NCI-H526 treated with DMSO at 0.1 percent for 48 hours (cell line): ENCODE data around the gene TRMT1.
A peak's percentile ranks its signal among the peaks of the same experiment; 100 is the strongest.

Experiments used
- DNase-seq: peaks from one replicate; lab custom pipeline; 2025; lab: John Stamatoyannopoulos, UW

Gene TRMT1

DNA sequence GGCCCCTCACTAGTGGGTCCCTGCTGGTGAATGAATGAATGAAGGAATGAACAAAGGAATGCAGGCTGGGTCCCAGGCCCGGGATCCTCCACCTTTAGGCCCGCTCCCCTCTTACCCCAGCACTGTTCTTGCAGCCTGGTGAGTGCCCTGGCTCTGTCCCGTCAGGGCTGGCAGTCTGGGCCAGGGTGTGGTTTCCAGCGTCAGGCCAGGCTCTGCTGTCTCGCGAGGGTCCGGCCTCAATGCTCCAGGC is 14.2 kb downstream of the TRMT1 start:
- DNase-seq, result no peak

GRCh38 chr19:13101590-13102415 is 14.7 kb downstream of the TRMT1 start:
- DNase-seq, result no peak

- DNase-seq, result no peak
Measured at GRCh38 chr19:13100841-13101589, 15.5 kb downstream of the TRMT1 start.

GRCh38 chr19:13100031-13100588 is 16.4 kb downstream of the TRMT1 start:
- DNase-seq, result no peak

DNA sequence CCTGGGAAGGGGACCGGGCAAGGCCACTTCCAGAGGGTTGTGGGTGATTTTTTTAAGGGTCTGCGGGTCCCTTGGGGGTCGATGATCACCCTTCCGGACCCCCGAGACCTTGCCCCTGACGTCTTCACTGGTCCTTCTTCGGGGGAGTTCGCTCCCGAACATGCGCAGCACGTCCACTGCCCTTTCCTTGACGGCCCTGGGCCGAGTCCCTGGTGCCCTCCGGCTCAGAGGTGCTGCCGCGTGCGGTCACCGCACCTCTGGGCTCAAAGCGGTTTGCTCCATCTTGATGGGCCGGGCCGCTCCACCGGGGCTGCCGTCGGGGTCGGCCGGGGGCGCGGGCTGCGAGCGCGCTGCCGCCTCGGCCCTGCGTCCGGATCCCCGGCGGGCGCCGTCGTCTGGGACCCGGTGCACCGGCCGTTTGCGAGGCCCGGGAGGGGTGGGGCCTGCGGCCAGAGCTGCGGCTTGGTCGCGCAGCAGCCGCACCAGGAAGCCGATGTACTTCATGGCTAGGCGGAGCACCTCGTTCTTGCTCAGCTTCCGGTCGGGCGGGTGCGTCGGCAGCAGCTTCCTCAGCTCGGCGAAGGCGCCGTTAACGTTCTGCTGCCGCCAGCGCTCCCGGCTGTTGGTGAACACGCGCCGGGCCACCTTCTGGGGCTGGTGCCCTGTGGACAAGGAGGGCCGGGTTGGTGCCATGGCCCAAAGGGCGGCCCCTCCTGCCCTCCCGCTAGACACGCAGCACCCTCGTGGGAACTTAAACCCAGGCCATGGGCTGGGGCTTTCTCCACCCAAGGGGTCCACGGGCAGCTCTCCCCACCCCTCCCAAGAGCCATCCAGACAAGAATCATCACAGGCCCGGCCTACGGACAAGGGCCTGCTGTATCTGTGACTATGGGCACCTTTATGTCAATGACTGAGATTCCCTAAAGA is 17.2 kb downstream of the TRMT1 start:
- DNase-seq, result peak; percentile 18

DNA sequence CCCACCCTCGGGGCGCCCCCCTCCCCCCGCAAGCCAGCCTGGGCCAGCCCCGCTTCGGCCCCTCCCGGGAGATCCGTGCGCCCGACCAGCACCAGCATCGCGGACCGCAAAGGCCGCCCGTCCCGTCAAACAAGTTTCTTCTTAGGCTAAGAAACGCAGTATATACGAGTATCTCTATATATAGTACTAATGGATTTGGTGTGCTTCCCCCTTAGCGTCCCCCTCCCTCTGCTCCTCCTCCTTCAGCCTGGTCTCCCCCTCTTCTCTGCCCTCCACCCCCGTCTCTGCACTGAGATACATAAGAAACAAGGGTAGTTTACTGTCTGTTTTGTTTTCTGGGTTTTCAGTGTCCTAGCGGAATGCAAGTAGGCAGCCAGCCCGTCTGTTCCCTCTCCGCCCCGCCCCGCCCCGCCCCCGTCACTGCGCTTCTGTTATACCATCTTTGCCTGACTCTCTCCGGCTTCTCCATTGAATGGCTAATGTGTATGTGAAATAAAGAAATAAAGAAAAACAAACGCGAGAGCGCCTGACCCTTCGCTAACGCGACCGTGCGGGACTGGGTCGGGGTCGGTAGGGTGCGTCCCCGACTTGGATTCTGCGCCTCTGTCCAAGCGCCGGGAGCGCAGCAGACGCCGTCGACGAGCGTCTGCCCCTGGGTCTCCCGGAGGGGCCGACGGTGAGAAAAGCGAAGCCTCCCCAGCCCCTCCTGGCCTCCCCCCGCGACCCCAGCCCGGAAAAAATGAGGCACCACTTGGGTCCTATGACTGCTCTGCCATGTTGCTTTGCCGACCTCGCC is 18.1 kb downstream of the TRMT1 start:
- DNase-seq, result no peak

- DNase-seq, result no peak
Measured at GRCh38 chr19:13097463-13098258, 18.9 kb downstream of the TRMT1 start.

- no peak for DNase-seq
Measured at GRCh38 chr19:13097033-13097462, 19.5 kb downstream of the TRMT1 start.

DNA sequence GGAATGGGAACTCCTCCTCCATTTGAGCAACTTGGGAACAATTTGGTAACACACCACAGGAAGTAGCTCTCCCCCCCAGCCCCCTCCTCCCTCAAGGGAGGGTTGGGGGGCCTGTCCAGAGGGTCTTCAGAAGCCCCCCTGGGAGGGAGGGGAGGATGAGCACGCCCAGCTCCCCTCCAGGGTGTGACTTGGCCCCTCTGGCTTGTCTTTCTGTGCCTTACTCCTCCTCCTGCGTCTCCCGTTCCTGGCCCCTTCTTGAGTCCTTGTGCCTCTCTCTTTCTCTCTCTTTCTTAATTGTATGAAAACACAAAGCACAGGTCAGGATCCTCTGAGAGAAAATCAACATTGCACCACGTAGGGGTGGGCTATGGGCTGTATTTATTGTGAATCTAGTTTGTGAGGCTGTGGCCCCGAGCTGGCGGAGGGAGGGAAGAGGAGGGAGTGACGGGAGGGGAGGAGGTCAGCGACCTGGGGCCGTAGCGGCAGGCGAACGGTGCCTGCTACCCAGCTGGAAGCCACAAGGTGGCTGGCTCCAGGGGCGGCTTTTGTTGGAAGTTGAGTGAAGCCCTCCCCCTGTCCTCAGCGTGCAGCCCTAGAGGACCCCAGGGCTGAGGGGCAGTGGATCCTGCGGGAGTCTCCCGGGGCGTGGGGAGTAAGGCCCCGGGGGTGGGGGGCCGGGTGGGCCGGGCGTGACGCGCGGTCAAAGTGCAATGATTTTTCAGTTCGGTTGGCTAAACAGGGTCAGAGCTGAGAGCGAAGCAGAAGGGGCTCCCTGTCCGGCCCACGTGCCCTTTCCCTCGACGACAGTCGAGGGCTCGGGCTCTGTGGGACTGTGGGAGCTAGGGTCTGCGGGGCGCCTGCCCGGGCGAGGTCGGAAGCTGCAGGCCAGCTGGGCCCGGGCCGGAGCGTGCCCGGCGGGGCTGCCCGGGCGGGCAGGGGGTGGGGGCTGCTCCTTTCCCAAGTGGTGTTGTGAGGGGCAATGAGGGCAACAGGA is 20.3 kb downstream of the TRMT1 start:
- no peak for DNase-seq

GRCh38 chr19:13095393-13095784 is 21.2 kb downstream of the TRMT1 start:
- DNase-seq, result no peak

DNA sequence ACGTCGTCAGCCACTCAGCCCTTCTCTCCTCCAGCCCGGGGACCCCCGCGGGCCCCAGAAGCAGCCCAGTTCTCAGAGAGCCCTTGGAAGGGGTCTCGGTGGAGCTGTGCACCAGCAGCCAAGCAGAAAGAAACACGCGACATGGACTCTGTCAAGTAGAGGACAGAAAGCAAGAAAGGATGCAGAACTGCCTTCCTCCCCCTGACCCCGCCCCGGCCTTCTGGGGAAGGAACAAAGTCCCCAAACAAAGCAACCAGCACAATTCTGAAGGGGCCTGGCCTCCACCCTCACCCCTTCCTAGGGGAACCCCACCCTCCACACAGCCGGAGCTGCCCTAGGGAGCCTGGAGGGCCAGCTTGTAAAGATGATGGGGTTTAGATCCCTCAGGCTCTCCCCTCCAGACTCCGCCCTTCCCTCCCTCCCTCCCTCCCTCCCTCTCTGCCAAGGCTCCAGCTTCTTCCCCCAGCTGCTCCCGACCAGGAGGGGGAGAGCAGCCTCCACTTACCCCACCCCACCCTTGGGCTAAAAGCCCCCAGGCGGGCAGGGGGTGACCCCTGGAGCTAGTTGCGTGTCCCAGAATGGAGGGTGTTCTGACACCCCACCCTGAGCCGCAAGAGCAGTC is 21.7 kb downstream of the TRMT1 start:
- DNase-seq, result no peak

- DNase-seq, result no peak
Measured at GRCh38 chr19:13094106-13094504, 22.4 kb downstream of the TRMT1 start.

DNA sequence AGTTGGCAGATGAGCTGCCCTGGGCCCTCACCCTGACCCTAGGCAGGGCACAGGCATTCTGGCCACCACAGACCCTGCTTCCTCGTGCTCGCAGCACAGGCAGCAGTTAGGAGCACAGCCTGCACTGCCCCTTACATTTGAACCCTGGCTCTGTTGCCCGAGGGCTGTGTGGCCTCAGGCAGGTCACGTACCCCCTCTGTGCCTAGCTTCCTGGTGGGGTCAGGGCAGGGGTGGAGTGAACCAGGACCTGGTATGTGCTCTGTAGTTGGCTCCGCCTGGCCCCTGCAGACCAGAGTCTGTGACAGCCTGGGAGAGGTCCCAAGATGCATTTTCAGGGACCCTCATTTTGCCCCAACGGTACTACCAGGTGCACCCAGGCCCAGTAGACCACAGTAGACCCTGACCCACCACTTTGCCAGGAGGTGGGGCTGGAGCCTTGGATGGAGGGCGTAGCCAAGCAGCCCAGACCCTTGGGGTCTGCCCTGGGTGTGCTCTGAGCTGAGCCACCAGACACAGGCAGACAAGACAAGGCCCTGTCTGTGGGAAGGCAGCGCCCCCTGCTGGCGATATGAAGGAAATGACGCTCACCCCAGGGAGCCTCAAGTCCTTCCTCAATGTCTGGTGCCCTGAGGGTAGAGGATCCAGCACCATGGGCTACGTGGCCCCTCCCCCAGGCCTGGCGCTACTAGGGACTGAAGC is 23.0 kb downstream of the TRMT1 start:
- peak; percentile 45 for DNase-seq

DNA sequence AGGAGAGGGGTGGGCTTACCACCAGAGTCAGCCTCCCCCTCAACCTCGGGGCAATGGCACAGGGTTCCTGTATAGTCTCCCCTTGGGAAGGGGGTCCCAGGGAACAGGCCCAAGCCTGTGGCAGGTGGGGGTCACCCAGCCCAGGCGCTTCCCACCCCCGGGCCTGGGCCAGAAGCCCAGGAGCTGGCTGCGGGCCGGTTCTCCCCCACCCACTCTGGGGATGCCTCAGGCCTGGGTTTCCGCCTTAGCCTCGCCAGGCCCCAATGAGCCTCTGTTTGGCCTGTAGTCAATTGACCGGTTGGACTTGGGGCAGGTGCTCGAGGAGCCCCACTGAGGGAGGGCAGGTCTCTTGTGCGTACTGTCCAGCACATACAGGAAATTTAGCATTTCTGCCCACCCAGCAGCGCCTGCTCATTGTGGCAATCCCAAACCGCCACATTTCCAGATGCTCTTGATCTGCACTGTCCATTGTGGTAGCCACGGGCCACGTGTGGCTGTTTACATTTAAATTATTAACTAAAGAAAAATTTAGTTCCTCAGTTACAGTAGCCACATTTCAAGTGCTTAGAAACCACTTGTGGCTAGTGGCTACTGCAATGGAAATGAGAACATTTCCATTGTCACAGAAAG is 23.8 kb downstream of the TRMT1 start:
- DNase-seq, result no peak

- DNase-seq, result no peak
Measured at GRCh38 chr19:13092158-13092543, 24.4 kb downstream of the TRMT1 start.

- DNase-seq, result no peak
Measured at GRCh38 chr19:13091400-13092157, 25.0 kb downstream of the TRMT1 start.
